Endodermal cell (in vitro differentiated cells): ENCODE results near the gene AKAP13. TPM values are rescaled to one million over a fixed set of nuclear protein-coding genes. Genes with fewer than 3 reads are reported as not detected.

Experiments
- DNase-seq: peaks from one replicate; pipeline ENCODE4 v3.0.0-alpha.2; 2017
- H3K27ac ChIP-seq: 2 replicates; pipeline ENCODE4 v1.5.1; 2013; ENCODE audit warnings: mild to moderate bottlenecking, low read depth, low read length, moderate library complexity
- H3K27me3 ChIP-seq: 2 replicates; pipeline ENCODE4 v1.6.1; 2013; ENCODE audit warnings: mild to moderate bottlenecking, low read length, moderate library complexity; ENCODE audit not compliant: insufficient read depth, control insufficient read depth, poor library complexity, severe bottlenecking
- H3K36me3 ChIP-seq: 2 replicates; pipeline ENCODE4 v1.7.0; 2013; ENCODE audit warnings: mild to moderate bottlenecking, low read length, moderate library complexity; ENCODE audit not compliant: control insufficient read depth, insufficient read depth
- H3K4me1 ChIP-seq: one replicate; pipeline ENCODE4 v1.7.0; 2013; ENCODE audit warnings: low read length; ENCODE audit not compliant: control insufficient read depth, insufficient read depth
- H3K4me3 ChIP-seq: 2 replicates; pipeline ENCODE4 v1.5.1; 2013; ENCODE audit warnings: mild to moderate bottlenecking, low read length, moderate library complexity
- H3K9ac ChIP-seq: 2 replicates; pipeline ENCODE4 v1.6.1; 2013; ENCODE audit warnings: mild to moderate bottlenecking, low read length, moderate library complexity; ENCODE audit not compliant: poor library complexity, severe bottlenecking; ENCODE audit errors: extremely low read depth
- H3K9me3 ChIP-seq: 2 replicates; pipeline ENCODE4 v1.6.1; 2013; ENCODE audit warnings: mild to moderate bottlenecking, low read length, moderate library complexity; ENCODE audit not compliant: control insufficient read depth
- H3K27ac Mint-ChIP-seq: 2 replicates; pipeline ENCODE4 v1.8.0; 2020; ENCODE audit warnings: mixed read lengths
- H3K27me3 Mint-ChIP-seq: 2 replicates; pipeline ENCODE4 v1.8.0; 2021; ENCODE audit warnings: mild to moderate bottlenecking, mixed read lengths; ENCODE audit not compliant: insufficient read depth
- H3K36me3 Mint-ChIP-seq: 2 replicates; pipeline ENCODE4 v1.8.0; 2020; ENCODE audit warnings: low read depth, mixed read lengths
- H3K4me1 Mint-ChIP-seq: 2 replicates; pipeline ENCODE4 v1.8.0; 2020; ENCODE audit warnings: mixed read lengths
- H3K4me3 Mint-ChIP-seq: 2 replicates; pipeline ENCODE4 v1.8.0; 2020; ENCODE audit warnings: mild to moderate bottlenecking, moderate library complexity, mixed read lengths
- H3K9me3 Mint-ChIP-seq: 2 replicates; pipeline ENCODE4 v1.8.0; 2020; ENCODE audit warnings: mild to moderate bottlenecking, mixed read lengths
- WGBS, 2 experiments: methylation state at CpG; one replicate each; pipeline versions ENCODE4 v1.1.5 to v1.1.7; 2013; ENCODE audit warnings: missing lambda C conversion rate in 2 of 2, mixed read lengths in 1 of 2; ENCODE audit not compliant: insufficient coverage in 1 of 2, insufficient read length in 1 of 2; 5-methylcytosine and 5-hydroxymethylcytosine counted together
- total RNA-seq, 2 donors: library from RNA; stranded (reverse); fragmentation: NEBNext Ultra II Directional in 1 of 2; extraction: Animal tissue kit (Norgen Biotek cat#: 25700) in 1 of 2; gene quantifications; 2 replicates in 1 of 2; 3 replicates in 1 of 2; pipeline ENCODE4 v1.2.1, GENCODE V29; 2021
- TF ChIP-seq, protein P1 (sequence below): fragments of 200-600 bp; sonication (generic); conservative IDR thresholded peaks from 2 replicates; pipeline ENCODE4 v1.5.0; 2021; ENCODE audit warnings: antibody characterized with exemption, mild to moderate bottlenecking

The AKAP13 gene
- total RNA-seq, 2 donors from 2014 or later: 115 to 131 TPM

DNA sequence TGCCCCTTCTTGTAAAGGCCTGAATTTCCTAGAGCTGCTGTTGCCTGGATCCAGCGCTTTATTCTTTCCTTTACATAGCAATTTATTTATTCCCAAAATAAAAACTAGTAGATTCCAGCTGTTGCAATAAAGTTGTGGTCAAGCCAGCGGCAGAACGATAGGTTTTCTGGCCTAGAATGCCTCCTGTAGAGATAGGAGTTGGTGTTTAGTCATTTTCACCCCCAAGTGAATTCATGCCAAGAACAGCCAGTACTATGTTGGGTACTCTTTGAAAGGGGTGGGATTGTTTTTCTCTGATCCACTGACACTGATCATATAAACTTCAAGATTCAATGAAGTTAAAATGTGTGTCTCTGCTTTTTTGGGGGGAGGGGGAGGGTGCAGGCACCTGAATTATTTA lies 344.6 kb downstream of the AKAP13 start:
- H3K4me3 ChIP-seq: no peak overlapping the region
- H3K36me3 ChIP-seq: peaks cover 95% of the 10 kb centered on the region
- H3K27me3 ChIP-seq: no peaks in the 10 kb centered on the region
- 96% methylated on average over 3 of the region's 3 CpGs; no CpG with 5 or more reads in 1 of the 2 experiments for WGBS, 2 experiments
- Mint-ChIP-seq H3K27me3 (no peaks in the 10 kb centered on the region), H3K27ac (no peak overlapping the region), H3K9me3 (no peaks in the 10 kb centered on the region), H3K36me3 (peaks cover 67% of the 10 kb centered on the region), H3K4me3 (no peak overlapping the region), H3K4me1 (peaks cover 1% of the 10 kb centered on the region)
- H3K27ac ChIP-seq: no peak overlapping the region
- H3K4me1 ChIP-seq: no peaks in the 10 kb centered on the region
- DNase-seq: no peak
- H3K9me3 ChIP-seq: no peaks in the 10 kb centered on the region
- TF ChIP-seq, protein P1, sequence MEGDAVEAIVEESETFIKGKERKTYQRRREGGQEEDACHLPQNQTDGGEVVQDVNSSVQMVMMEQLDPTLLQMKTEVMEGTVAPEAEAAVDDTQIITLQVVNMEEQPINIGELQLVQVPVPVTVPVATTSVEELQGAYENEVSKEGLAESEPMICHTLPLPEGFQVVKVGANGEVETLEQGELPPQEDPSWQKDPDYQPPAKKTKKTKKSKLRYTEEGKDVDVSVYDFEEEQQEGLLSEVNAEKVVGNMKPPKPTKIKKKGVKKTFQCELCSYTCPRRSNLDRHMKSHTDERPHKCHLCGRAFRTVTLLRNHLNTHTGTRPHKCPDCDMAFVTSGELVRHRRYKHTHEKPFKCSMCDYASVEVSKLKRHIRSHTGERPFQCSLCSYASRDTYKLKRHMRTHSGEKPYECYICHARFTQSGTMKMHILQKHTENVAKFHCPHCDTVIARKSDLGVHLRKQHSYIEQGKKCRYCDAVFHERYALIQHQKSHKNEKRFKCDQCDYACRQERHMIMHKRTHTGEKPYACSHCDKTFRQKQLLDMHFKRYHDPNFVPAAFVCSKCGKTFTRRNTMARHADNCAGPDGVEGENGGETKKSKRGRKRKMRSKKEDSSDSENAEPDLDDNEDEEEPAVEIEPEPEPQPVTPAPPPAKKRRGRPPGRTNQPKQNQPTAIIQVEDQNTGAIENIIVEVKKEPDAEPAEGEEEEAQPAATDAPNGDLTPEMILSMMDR: no peak
- H3K9ac ChIP-seq: no peak overlapping the region

DNA sequence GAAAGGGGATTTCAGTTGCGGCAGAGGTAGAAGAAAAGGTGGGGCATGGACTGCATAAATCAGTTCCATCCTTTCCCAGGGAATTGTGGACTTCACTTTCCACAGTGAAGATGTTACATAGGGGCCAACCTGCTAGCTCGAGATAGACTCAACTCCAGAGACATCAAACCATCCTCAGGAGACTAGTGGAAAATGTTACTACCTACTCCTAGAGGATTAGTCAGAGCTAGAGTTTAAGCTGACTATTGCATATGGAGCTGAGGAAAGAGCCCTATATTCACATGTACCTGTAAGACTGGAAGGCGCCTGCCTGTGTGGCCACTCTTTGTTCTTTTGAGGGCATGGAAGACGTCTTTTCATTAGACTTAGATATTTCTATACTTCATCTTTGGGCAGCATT lies 345.2 kb downstream of the AKAP13 start:
- Mint-ChIP-seq H3K27ac (no peak overlapping the region), H3K4me3 (no peak overlapping the region)
- TF ChIP-seq, protein P1: no peak

DNA sequence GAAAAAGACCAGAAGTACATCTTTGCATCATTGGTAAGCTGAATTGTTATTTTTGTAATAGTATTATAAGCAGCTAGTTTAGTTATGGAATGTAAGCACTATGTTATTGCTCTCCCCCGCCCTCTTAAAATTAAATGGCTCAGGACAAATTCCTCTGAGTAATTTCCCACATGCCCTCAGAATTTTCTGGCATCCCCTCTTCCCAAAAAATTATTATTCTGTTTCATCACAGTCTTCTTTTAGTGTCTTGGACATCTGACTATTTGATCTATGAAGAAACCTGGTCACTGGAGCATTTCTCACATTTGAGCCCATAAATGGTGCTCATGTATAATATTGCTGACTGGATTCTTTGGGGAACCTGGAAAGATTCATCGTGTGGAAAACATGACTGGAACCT lies 346.1 kb downstream of the AKAP13 start:
- TF ChIP-seq, protein P1: no peak
- WGBS, 2 experiments: 83 to 100% methylated on average over 1 to 2 of the region's 2 CpGs
- H3K27me3 Mint-ChIP-seq: no peaks in the 10 kb centered on the region
- H3K4me1 ChIP-seq: no peaks in the 10 kb centered on the region
- H3K27me3 ChIP-seq: no peaks in the 10 kb centered on the region
- H3K36me3 Mint-ChIP-seq: peaks cover 72% of the 10 kb centered on the region
- H3K4me3 Mint-ChIP-seq: no peak overlapping the region
- DNase-seq: no peak
- H3K9ac ChIP-seq: no peak overlapping the region
- no peak overlapping the region for H3K27ac ChIP-seq
- H3K4me1 Mint-ChIP-seq: peaks cover 3% of the 10 kb centered on the region
- H3K27ac Mint-ChIP-seq: no peak overlapping the region
- peaks cover 5% of the 10 kb centered on the region for H3K9me3 ChIP-seq
- H3K9me3 Mint-ChIP-seq: peaks cover 5% of the 10 kb centered on the region
- peaks cover 92% of the 10 kb centered on the region for H3K36me3 ChIP-seq
- no peak overlapping the region for H3K4me3 ChIP-seq

More for the DNA sequence above, 345.2 kb downstream of the AKAP13 start:
- H3K27ac ChIP-seq: no peak overlapping the region
- peaks cover 92% of the 10 kb centered on the region for H3K36me3 ChIP-seq
- H3K9ac ChIP-seq: no peak overlapping the region
- DNase-seq: no peak
- Mint-ChIP-seq H3K27me3 (no peaks in the 10 kb centered on the region), H3K9me3 (peaks cover 2% of the 10 kb centered on the region), H3K36me3 (peaks cover 72% of the 10 kb centered on the region), H3K4me1 (peaks cover 3% of the 10 kb centered on the region)
- no peaks in the 10 kb centered on the region for H3K9me3 ChIP-seq
- 93 to 94% methylated on average over 3 to 4 of the region's 4 CpGs for WGBS, 2 experiments
- no peak overlapping the region for H3K4me3 ChIP-seq
- no peaks in the 10 kb centered on the region for H3K27me3 ChIP-seq
- H3K4me1 ChIP-seq: no peaks in the 10 kb centered on the region
